Activated T-cell treated with anti-CD3 and anti-CD28 coated beads, Interleukin-2, amount 50 U/mL, for 4 hours (primary cell): ENCODE results near the gene ADRA1B. TPM values are rescaled to one million over a fixed set of nuclear protein-coding genes. Genes with fewer than 3 reads are reported as not detected.
"Not testable (repeated sequence)": the region's sequence is repeated elsewhere in the genome, so short reads cannot be mapped to it uniquely, and the experiment has no call there.

ENCODE experiments used
- ATAC-seq, 2 donors: fragments of 200-7000 bp; cut with Tn5 transposase; one replicate each; pipeline ENCODE4 v1.10.0; 2021
- DNase-seq: peaks from one replicate; pipeline ENCODE4 v3.0.0-alpha.2; 2020
- H3K27me3 Mint-ChIP-seq: one replicate; pipeline ENCODE4 v1.8.0; 2021; ENCODE audit warnings: low read depth, mixed read lengths
- H3K36me3 Mint-ChIP-seq: one replicate; pipeline ENCODE4 v1.8.0; 2022; ENCODE audit warnings: mixed read lengths; ENCODE audit not compliant: insufficient read depth
- H3K4me1 Mint-ChIP-seq: one replicate; pipeline ENCODE4 v1.8.0; 2021; ENCODE audit warnings: low read depth, mixed read lengths
- H3K4me3 Mint-ChIP-seq: one replicate; pipeline ENCODE4 v1.8.0; 2021; ENCODE audit warnings: mild to moderate bottlenecking, moderate library complexity, mixed read lengths
- H3K9me3 Mint-ChIP-seq: one replicate; pipeline ENCODE4 v1.8.0; 2021; ENCODE audit warnings: mixed read lengths
- total RNA-seq, 3 donors: library from RNA; stranded (reverse); gene quantifications; one replicate each; pipeline ENCODE4 v1.2.1, GENCODE V29; 2021

ADRA1B gene
- total RNA-seq, 3 donors from 2014 or later, result 0.43 to 0.71 (median 0.49) TPM

DNA sequence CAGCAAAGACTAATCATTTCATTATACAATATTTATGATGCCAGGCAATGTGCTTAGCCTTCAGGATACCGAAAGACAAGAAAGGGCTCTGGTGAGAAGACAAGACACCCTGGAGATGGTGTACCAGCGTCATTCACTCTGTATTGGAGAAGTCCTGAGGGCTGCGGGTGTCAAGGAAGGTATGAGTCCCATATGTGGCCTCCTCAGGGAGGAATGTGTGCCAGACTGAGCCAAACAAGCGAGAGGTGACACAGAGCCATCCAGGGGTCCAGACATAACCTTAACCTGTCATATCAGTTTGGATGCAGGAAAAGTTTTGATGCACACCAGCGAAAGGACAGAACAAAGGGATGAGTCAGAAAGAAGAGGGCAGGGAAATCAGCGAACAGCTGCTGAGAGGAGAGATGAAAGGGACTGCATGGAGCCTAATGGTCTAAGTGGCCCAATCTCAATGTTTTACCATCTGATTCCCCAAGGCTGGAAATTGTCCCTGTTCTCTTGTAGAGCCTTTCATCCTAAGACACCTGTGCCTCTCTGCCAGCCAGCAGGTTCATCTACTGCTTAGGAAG lies 38.9 kb downstream of the ADRA1B start:
- Mint-ChIP-seq H3K36me3 (no peaks in the 10 kb centered on the region), H3K4me3 (no peak overlapping the region), H3K4me1 (no peaks in the 10 kb centered on the region), H3K9me3 (no peaks in the 10 kb centered on the region), H3K27me3 (peaks cover 19% of the 10 kb centered on the region)
- DNase-seq (no peak), ATAC-seq (no peak)

DNA sequence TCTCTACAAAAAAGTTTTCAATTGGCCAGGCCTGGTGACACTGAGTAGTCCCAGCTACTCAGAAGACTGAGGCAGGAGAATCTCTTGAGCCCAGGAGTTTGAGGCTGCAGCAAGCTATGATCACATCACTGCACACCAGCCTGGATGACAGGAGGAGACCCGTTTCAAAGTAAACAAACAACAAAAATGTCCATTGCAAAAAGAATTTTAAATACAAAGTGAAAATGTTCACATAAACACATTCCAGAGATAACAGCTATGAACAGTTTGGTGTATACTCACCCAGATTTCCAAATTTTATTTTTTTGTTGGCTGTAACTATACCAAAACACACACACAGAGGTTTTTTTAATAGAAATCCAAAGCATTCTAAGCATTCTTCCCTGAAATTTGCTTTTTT lies 39.8 kb downstream of the ADRA1B start:
- Mint-ChIP-seq H3K27me3 (peaks cover 15% of the 10 kb centered on the region), H3K9me3 (no peaks in the 10 kb centered on the region), H3K4me1 (no peaks in the 10 kb centered on the region), H3K4me3 (no peak overlapping the region), H3K36me3 (no peaks in the 10 kb centered on the region)
- ATAC-seq (no peak), DNase-seq (no peak)

GRCh38 chr5:159961176-159962160 lies 45.2 kb downstream of the ADRA1B start:
- Mint-ChIP-seq H3K36me3 (no peaks in the 10 kb centered on the region), H3K27me3 (peaks cover 14% of the 10 kb centered on the region), H3K9me3 (no peaks in the 10 kb centered on the region), H3K4me3 (no peak overlapping the region), H3K4me1 (no peaks in the 10 kb centered on the region)
- no peak for DNase-seq
- ATAC-seq, result no peak

- Mint-ChIP-seq H3K9me3 (no peaks in the 10 kb centered on the region), H3K36me3 (no peaks in the 10 kb centered on the region), H3K4me3 (no peak overlapping the region), H3K4me1 (no peaks in the 10 kb centered on the region), H3K27me3 (peaks cover 18% of the 10 kb centered on the region)
- ATAC-seq, result no peak
- no peak for DNase-seq
Measured at GRCh38 chr5:159962214-159962613, 45.9 kb downstream of the ADRA1B start.

GRCh38 chr5:159963935-159964334 lies 47.7 kb downstream of the ADRA1B start:
- H3K27me3 Mint-ChIP-seq, result peaks cover 28% of the 10 kb centered on the region
- ATAC-seq (no peak), DNase-seq (no peak)
- H3K4me3 Mint-ChIP-seq, result no peak overlapping the region
- H3K9me3 Mint-ChIP-seq, result no peaks in the 10 kb centered on the region
- no peaks in the 10 kb centered on the region for H3K4me1 Mint-ChIP-seq
- H3K36me3 Mint-ChIP-seq, result no peaks in the 10 kb centered on the region

GRCh38 chr5:159965031-159965837 lies 49.0 kb downstream of the ADRA1B start:
- ATAC-seq, result no peak

DNA sequence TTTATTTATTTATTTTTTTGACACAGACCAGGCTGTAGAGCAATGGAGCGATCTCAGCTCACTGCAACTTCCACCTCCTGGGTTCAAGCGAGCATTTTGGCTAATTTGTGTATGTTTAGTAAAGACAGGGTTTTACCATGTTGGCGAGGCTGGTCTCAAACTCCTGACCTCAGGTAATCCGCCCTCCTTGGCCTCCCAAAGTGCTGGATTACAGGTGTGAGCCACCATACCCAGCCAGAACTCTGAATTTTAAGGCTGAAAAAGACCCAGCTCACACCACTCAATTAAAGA lies 49.5 kb downstream of the ADRA1B start:
- not testable (repeated sequence) for ATAC-seq, H3K36me3 Mint-ChIP-seq, H3K4me1 Mint-ChIP-seq, DNase-seq, H3K9me3 Mint-ChIP-seq, H3K4me3 Mint-ChIP-seq
- H3K27me3 Mint-ChIP-seq, result peaks cover 39% of the 10 kb centered on the region

More at GRCh38 chr5:159965031-159965837, 49.0 kb downstream of the ADRA1B start:
- peak; percentile 6 for DNase-seq
- no peaks in the 10 kb centered on the region for H3K36me3 Mint-ChIP-seq
- no peaks in the 10 kb centered on the region for H3K9me3 Mint-ChIP-seq
- peaks cover 33% of the 10 kb centered on the region for H3K27me3 Mint-ChIP-seq
- no peak overlapping the region for H3K4me3 Mint-ChIP-seq
- H3K4me1 Mint-ChIP-seq, result no peaks in the 10 kb centered on the region

- H3K9me3 Mint-ChIP-seq, result no peaks in the 10 kb centered on the region
- H3K4me1 Mint-ChIP-seq, result peaks cover 11% of the 10 kb centered on the region
- ATAC-seq (no peak), DNase-seq (no peak)
- peaks cover 67% of the 10 kb centered on the region for H3K27me3 Mint-ChIP-seq
- no peak overlapping the region for H3K4me3 Mint-ChIP-seq
- H3K36me3 Mint-ChIP-seq, result no peaks in the 10 kb centered on the region
Measured at GRCh38 chr5:159969966-159970365, 53.7 kb downstream of the ADRA1B start.

GRCh38 chr5:159971038-159971437 lies 54.8 kb downstream of the ADRA1B start:
- no peak for DNase-seq
- no peaks in the 10 kb centered on the region for H3K36me3 Mint-ChIP-seq
- ATAC-seq, result no peak
- peaks cover 68% of the 10 kb centered on the region for H3K27me3 Mint-ChIP-seq
- peaks cover 11% of the 10 kb centered on the region for H3K4me1 Mint-ChIP-seq
- H3K4me3 Mint-ChIP-seq, result no peak overlapping the region
- H3K9me3 Mint-ChIP-seq, result no peaks in the 10 kb centered on the region

- Mint-ChIP-seq H3K36me3 (no peaks in the 10 kb centered on the region), H3K27me3 (peaks cover 65% of the 10 kb centered on the region), H3K4me1 (peaks cover 11% of the 10 kb centered on the region), H3K4me3 (peak overlapping the region; percentile 11), H3K9me3 (no peaks in the 10 kb centered on the region)
- no peak for ATAC-seq
- no peak for DNase-seq
Measured at GRCh38 chr5:159971514-159971913, 55.2 kb downstream of the ADRA1B start.

- Mint-ChIP-seq H3K4me3 (no peak overlapping the region), H3K27me3 (peaks cover 63% of the 10 kb centered on the region), H3K9me3 (no peaks in the 10 kb centered on the region), H3K4me1 (peaks cover 11% of the 10 kb centered on the region), H3K36me3 (no peaks in the 10 kb centered on the region)
- DNase-seq (no peak), ATAC-seq (peak; percentile 62 to 66)
Measured at GRCh38 chr5:159971931-159972461, 55.7 kb downstream of the ADRA1B start.

- peaks cover 60% of the 10 kb centered on the region for H3K27me3 Mint-ChIP-seq
- ATAC-seq, result peak in 1 of 2 donors; percentile 16
- DNase-seq, result no peak
- H3K4me3 Mint-ChIP-seq, result peak overlapping the region; percentile 68
- peaks cover 11% of the 10 kb centered on the region for H3K4me1 Mint-ChIP-seq
- H3K36me3 Mint-ChIP-seq, result no peaks in the 10 kb centered on the region
- H3K9me3 Mint-ChIP-seq, result no peaks in the 10 kb centered on the region
Measured at GRCh38 chr5:159972538-159973362, 56.5 kb downstream of the ADRA1B start.

- ATAC-seq (no peak), DNase-seq (no peak)
- Mint-ChIP-seq H3K27me3 (peaks cover 51% of the 10 kb centered on the region), H3K9me3 (no peaks in the 10 kb centered on the region), H3K4me3 (no peak overlapping the region), H3K4me1 (peaks cover 11% of the 10 kb centered on the region), H3K36me3 (no peaks in the 10 kb centered on the region)
Measured at GRCh38 chr5:159975462-159976019, 59.3 kb downstream of the ADRA1B start.
